AML-193 (cell line): Measurements from ENCODE around the gene IL6ST.
"Not testable (repeated sequence)": the region's sequence is repeated elsewhere in the genome, so short reads cannot be mapped to it uniquely, and the experiment has no call there.

Source experiments
- DNase-seq, 2 experiments: peaks; one replicate each; lab custom pipeline; 2025; lab: John Stamatoyannopoulos, UW

Gene IL6ST

DNA sequence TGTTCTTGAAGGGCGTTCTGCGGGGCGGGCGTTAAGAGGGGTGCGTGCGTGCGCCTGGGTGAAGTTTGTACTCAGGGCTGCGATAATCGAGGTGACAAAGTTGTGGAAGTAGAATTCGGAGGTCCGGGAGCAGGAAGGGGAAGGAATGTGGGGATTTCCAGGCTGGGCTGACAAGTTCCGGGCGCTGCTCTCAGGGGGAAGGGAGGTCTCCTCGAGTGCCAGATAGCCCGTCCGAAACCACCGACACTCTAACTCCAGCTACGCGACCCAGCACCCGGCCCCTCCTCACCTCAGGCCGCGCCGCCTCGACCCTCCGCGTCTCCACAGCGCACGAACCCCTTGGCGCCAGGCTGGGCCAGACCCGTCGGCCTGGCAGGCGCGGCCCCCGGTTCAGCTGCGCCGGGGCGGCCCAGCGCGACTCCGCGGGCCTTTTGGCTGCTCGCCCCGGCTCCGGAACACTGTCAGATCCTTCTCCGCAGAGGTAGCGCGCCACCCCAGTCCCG, at the start of gene IL6ST:
IL6ST (minus strand) TSS at position 469 of the 503 bp plus-strand sequence. CDS start 18,685 bp downstream, outside the sequence.
- DNase-seq = no peak

DNA sequence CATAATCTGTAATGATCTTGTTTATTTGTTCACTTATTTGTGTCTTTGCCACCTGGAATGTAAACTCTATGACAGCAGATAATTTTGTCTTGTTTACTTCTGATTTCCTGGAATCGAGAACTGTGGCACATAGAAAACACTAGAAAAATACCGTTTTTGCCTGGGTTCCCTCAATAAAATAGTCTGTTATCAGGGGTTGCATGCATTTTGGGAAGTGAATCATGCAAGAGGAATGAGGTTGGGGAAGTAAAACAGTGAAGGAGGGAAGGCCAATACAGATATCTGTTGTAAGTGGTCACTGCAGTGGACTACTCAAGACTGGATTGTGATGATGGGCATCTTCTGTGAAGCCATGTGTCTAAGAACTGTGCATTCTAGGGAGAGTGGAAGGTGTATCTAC, 45.2 kb upstream of the IL6ST start:
- DNase-seq = no peak

DNA sequence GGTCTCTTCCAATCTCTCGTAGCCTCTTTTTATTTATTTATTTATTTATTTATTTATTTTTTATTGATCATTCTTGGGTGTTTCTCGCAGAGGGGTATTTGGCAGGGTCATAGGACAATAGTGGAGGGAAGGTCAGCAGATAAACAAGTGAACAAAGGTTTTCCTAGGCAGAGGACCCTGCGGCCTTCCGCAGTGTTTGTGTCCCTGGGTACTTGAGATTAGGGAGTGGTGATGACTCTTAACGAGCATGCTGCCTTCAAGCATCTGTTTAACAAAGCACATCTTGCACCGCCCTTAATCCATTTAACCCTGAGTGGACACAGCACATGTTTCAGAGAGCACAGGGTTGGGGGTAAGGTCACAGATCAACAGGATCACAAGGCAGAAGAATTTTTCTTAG, 43.4 kb upstream of the IL6ST start:
- DNase-seq = not testable (repeated sequence)

DNA sequence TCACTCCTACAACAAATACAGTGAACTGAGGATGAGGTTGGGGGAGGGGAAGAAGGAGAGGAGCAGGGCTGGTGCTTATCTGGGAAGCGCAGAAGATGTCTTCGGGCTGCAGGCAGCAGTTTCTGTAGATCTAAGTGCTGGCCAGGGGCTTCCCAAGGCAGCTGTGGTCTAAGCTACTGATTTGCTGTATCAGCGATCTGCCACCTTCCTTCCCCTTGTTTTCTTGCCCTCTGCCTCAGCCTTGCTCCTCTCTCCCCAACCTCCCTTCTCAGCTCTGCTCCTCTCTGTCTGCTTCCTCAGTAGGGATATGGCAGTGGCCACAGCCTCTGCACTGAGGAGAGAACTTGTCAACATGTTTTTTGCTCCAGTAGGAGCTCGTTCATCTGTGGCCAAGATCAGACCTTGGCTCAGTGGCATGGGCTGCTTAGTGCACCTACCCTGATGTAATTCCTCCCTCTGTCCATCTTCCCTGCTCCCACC, 42.8 kb upstream of the IL6ST start:
- no peak for DNase-seq

DNA sequence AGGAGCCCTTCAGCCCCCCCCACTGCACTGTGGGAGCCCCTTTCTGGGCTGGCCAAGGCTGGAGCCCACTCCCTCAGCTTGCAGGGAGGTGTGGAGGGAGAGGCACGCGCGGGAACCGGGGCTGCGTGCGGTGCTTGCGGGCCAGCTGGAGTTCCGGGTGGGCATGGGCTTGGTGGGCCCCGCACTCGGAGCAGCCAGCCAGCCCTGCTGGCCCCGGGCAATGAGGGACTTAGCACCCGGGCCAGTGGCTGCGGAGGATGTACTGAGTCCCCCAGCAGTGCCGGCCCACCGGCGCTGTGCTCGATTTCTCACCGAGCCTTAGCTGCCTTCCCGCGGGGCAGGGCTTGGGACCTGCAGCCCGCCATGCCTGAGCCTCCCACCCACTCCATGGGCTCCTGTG, 40.6 kb upstream of the IL6ST start:
- not testable (repeated sequence) for DNase-seq

DNA sequence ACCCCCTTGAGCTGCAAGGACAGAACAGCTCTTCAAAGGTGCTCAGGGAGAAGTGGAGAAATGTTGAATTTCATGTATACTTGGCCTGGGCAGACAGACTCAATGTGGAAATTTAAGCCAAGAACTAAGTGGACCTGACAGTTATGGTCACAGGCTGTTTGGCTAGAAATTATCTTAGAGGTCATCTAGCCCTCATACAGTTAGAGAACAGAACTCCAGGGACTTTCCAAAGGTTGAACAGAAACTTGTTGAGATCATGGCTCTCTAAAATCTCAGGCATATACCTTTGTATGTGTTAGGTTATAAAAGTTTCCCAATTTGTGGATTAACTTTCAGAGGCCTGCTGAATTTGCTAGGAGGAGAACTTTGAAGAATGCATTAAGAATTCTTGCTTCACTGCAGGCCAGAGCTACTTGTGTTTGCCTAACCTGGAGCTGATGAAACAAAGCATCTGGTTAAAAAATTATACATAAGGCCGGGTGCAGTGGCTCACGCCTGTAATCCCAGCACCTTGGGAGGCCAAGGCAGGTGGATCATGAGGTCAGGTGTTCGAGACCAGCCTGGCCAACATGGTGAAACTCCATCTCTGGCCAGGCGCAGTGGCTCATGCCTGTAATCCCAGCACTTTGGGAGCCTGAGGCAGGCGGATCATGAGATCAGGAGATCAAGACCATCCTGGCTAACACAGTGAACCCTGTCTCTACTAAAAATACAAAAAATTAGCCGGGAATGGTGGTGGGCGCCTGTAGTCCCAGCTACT, 35.3 kb upstream of the IL6ST start:
- DNase-seq = not testable (repeated sequence)

DNA sequence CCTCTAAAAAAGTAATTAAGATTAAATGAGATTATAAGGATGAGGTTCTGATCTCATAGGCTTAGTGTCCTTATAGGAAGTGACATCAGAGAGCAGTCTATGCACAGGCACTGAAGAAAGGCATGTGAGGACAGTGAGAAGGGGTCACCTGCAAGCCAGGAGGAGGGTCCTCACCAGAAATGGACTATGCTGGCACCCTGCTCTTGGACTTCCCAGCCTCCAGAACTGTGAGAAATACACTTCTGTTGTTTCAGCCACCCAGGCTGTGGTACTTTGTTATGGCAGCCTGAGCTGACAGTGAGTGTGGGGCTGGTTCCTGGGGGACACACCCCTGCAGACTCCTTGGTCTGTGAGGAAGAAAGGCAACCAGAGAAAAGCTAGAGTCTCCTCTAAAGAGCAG, 34.7 kb upstream of the IL6ST start:
- no peak for DNase-seq

DNA sequence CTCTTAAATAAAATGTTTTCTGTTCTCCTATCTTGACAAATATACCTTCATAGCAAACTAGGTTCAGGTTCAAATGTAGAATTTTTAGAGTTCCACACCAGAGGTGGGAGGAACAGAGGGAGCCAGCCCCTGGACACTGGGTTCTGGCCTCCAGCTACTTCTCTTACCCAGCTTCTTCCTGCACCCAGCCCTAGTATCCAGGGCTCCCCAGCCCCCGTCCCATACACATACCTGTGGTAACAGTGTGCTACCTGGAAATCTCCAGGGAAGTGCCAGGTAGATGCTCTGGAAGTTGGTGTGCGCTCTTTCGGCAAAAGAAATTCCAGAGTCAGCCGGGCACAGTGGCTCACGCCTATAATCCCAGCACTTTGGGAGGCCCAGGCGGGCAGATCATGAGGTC, 33.9 kb upstream of the IL6ST start:
- no peak for DNase-seq

DNA sequence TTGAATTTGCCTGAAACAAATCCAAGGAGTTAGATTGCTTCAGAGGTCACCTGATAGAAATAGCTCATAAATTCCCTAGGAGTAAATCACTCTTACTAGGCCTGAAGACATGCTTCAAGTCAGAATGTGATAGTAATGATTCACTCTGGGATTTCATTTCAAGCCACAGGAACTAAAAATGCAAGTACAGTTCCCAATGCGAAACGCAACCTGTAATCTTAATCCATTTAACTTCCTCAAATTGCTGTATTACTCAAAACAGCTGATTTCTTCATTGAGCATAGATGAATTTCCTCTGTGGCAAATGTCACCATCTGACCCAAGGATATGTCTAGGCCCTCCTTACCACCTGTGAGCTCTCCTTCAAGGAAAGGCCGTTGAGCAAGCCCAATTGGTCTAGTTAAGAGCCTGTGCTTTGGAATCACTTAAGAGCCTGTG, 32.1 kb upstream of the IL6ST start:
- peak; percentile 84 to 86 for DNase-seq

DNA sequence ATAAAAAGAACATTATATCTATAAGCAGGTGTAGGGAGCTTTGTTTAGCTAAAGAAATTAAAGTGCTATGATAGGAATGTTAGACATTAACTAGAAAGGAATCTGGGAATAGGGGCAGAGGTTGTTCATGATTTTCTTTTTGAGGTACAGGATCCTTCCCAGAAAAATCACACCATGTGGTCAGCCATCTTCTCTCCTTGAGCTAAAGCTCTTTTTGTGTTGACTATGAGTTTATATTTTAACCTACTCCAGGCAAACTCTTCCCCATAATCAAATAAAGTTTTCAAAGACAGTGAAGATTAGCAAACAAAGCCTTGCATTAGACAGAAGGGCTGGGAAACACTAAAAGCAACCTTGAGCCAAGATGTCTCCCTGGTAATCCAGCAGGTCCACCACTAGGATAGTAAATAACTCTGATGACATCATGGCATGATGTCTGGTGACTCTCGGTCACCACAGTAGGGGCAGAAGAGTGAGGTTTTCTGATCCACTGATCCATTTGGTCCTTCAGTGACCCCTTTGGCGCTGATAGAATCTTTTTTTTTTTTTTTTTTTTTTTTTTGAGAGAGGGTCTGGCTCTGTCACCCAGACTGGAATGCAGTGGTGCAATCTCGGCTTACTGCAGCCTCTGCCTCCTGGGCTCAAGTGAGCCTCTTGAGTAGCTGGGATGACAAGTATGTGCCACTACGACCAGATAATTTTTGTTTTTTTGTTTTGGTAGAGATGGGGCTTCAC, 30.6 kb upstream of the IL6ST start:
- no peak for DNase-seq

DNA sequence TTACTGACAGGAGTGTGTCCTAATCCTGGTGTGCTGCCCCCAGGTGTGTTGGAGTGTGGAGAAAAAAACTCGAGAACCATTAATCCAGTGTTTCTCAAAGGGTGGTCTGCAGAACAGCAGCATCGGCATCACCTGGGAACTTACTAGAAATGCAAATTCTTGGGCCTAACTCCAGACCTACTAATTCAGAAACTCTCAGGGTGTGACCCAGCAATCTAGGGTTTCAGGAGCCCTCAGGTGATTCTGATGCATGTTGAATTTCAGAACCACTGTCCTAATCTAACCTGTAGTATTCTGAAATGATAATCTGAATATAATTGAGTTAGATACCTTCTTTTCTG, 30.0 kb upstream of the IL6ST start:
- no peak for DNase-seq

DNA sequence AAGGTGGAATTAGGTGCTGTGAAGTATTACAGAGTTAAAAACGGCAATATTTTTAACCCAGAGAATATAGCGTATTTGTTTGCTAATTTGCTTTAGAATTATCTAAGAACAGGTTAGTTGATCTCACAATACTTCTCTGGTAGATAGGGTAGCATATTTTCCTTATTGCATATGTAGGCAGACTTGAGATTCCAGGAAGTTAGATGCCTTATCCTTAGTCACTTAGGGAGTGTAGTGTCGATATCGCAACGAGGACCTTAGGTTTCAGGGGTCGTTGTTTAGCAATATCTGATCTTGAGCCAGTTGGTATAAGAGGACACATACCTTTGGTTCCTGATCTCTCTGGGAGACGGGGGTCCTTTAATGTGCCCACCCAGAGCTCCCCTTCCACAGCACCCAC, 28.5 kb upstream of the IL6ST start:
- DNase-seq = no peak

DNA sequence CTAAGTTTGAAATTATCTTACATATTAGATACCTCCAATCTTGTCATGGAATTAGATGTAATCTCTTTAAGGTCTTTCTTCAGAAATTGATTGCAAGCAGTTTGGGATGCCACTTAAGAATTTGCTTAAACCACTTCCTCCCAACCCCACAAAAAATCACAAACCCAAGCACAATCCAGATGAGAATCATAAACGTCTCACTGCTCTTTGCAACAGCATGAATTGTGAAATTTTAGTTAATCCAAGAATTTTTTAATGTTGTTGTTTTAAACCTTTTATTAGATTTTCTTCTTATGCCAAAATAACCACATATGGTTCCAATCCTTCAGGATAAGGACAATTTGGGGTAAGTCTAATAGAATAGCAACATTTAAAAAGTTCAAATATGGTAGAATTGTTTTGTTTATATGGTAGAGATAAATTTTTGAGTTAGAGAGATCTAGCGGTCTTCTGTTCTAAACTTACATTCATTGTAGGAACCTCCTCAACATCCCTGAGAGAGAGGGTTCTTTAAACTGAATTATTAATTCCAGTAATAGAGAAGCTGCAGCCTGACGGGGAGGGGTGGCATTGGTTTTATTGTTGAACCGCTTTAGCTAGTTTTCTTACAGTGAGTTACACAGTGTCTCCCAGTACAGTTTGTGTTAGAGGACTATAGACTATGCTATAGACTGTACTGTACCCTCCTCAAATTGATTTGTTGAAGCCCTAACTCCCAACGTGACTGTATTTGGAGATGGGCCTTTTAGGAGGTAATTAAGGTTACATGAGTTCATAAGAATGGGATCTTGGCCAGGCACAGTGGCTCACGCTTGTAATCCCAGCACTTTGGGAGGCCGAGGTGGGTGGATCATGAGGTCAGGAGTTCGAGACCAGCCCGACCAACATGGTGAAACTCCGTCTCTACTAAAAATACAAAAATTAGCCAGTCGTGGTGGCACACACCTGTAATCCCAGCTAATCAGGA, 24.8 kb upstream of the IL6ST start:
- DNase-seq = no peak

DNA sequence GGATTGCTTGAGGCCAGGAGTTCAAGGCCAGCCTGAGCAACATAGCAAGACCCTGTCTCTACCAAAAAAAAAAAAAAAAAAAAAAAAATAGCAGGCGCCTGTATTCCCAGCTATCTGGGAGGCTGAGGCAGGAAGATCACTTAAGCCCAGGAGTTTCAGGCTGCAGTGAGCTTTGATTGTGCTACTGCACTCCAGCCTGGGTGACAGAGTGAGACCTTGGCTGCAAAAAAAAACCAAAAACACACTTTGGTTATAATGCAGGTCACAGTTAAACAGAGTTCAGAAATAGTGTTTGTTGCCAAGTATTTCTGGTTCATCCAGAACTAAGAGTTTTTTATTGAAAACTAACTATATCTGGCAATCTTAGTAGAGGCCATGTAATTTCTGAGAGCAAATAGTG, 24.1 kb upstream of the IL6ST start:
- no peak for DNase-seq

DNA sequence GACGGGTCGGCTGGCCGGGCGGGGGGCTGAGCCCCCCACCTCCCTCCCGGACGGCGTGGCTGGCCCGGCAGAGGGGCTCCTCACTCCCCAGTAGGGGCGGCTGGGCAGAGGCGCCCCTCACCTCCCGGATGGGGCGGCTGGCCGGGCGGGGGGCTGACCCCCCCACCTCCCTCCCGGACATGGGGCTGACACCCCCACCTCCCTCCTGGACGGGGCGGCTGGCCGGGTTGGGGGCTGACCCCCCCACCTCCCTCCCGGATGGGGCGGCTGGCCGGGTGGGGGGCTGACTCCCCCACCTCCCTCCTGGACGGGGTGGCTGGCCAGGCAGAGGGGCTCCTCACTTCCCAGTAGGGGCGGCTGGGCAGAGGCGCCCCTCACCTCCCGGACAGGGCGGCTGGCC, 19.9 kb upstream of the IL6ST start:
- not testable (repeated sequence) for DNase-seq

DNA sequence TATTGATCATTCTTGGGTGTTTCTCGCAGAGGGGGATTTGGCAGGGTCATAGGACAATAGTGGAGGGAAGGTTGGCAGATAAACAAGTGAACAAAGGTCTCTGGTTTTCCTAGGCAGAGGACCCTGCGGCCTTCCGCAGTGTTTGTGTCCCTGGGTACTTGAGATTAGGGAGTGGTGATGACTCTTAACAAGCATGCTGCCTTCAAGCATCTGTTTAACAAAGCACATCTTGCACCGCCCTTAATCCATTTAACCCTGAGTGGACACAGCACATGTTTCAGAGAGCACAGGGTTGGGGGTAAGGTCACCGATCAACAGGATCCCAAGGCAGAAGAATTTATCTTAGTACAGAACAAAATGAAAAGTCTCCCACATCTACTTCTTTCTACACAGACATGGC, 19.2 kb upstream of the IL6ST start:
- not testable (repeated sequence) for DNase-seq

DNA sequence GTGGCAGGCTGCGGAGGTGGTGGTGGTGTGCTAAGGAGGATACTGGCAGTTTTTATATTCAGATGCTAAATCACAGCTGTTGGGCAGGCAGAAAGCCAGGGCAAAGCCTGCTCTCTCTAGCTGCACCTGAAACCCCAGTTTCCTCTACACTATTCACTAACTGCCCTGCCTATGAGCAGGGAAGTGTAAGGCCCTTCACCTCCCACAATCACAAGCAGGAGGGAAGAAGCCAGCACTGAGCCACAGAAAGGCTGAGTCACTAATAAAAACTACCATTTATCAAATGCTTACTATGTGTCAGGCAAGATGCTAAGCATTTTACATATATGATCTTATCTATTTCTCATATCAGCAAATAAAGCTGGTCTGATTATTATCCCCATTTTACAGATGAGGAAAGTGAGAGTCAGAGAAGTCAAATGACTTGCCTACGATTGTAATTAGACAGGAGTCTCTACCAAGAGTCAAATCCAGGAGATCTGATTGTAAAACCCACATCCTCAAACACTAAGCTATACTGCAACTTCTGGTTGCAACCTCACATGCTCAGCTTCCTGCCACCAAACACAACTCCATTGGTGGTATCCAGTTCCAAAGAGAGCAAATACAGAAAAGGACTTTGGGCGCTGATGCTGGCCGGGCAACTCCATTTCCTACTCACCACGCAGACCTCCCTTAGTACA, 17.7 kb upstream of the IL6ST start:
- DNase-seq = no peak

DNA sequence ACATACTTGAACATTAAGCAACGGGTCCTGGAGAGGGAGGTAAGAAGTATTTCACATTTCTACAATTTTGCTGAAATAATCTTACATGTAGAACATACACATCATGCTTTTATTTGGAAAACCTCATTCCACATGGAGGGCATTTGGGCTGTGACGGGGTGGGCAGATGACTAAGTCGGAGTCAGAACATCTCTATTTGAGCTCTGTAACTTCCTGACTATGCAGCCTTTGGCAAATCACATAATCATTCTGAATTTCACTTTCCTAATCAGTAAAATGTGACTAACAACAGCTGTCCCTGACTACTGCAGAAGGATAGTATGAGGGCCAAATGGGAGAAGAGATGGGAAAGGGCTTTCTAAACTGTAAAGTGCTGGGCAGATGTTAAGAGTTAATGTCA, 17.1 kb upstream of the IL6ST start:
- DNase-seq = no peak

DNA sequence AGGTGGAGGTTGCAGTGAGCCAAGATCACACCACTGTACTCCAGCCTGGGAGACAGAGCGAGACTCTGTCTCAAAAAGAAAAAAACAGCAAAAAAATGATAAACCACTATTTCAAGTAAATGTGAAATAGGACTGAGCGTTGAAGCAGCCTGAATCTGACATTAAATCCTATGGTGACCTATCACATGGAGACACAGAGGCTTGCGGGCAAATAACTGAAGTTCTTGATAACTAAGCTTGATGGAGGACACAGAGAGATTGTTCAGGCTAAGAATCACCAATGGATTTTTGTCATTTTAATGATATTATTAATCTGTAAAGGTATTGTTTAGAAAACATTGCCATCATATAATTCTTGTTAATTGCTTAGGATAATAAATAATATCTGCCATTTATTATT, 15.7 kb upstream of the IL6ST start:
- DNase-seq = no peak

DNA sequence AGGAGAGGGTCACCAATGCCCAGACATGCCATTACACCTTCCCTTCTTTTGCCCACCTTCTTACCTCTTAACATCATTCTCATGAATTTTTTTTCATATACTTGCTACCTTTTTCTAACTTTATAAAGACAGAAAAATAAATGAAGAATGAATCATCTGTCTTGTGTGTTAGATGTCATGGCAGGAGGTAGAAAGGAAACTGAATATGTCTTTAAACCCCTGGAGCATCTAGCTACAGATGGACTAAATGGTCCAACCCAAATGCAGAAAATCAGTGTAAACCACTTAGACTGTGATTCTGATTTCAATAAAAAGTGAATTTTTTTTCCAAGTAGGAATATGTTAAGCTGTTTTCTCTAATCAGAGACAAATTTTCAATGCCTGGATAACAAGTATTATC, 11.8 kb upstream of the IL6ST start:
- no peak for DNase-seq

DNA sequence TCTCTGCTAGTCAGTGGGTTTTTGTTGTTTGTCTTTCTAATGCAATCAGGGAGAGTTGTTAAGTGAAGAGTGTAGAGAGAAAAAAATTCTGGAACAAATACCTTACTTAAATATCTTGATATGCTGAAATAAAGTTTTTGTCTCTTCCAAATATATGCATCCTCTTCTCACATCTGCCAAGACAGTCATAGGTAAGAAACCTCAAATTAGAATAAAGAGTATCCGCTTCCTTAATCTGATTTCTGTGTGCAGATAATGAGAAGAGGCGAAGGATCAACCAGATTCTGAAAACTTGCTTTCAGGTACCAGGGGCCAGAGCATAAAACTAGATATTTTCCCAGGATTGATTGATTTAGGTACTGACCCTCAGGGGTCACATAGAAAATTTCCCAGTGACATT, 11.3 kb upstream of the IL6ST start:
- DNase-seq = no peak

DNA sequence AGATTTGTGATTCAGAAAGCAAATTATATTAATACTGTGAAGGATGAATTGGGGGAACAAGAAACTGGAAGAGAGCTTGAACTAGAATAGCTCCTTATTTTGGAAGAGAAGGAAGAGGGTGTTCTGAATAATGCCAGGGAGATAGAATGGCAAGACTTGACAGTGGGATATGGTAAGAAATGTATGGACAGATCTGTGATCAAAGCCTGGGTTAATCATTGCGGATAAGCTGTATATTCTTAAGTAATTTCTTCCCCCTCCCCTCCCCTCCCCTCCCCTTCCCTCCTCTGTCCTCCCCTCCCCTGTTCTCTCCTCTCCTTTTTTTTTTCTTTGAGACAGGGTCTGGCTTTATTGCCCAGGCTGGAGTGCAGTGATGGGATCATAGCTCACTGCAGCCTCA, 10.1 kb upstream of the IL6ST start:
- no peak for DNase-seq
